ENCODE data around the gene ANKRD13C. TPM values are rescaled to one million over a fixed set of nuclear protein-coding genes. Genes with fewer than 3 reads are reported as not detected.

The ANKRD13C gene
- total RNA-seq, 1 donor from 2014 or later: 21.9 TPM

DNA sequence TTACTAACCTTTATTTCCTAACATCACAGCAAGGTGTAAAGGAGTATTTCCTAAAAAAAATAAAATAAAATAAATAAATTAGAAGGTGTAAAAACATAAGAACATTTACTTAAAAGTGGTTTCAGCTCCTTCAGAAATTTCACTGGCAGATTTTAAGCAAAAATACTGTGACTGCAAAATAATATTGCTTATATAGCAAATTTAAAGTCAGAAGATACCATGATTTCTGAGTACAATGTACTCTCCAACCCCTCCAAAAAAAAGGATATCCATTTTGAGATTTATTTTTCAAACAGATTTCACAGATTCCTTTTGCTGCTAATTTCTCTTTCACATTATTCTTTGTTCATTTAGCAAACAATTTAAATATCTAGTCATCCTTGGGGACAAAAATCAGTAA, 18.5 kb downstream of the ANKRD13C start:
- TF ChIP-seq, protein P1, sequence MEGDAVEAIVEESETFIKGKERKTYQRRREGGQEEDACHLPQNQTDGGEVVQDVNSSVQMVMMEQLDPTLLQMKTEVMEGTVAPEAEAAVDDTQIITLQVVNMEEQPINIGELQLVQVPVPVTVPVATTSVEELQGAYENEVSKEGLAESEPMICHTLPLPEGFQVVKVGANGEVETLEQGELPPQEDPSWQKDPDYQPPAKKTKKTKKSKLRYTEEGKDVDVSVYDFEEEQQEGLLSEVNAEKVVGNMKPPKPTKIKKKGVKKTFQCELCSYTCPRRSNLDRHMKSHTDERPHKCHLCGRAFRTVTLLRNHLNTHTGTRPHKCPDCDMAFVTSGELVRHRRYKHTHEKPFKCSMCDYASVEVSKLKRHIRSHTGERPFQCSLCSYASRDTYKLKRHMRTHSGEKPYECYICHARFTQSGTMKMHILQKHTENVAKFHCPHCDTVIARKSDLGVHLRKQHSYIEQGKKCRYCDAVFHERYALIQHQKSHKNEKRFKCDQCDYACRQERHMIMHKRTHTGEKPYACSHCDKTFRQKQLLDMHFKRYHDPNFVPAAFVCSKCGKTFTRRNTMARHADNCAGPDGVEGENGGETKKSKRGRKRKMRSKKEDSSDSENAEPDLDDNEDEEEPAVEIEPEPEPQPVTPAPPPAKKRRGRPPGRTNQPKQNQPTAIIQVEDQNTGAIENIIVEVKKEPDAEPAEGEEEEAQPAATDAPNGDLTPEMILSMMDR (conservative IDR thresholded peaks at IDR 0.05): no peak
- Mint-ChIP-seq H3K4me1 (ENCODE audit: unreplicated experiment) (no peaks in the 10 kb centered on the region), H3K27ac (no peak overlapping the region), H3K36me3 (peaks cover 14% of the 10 kb centered on the region), H3K9me3 (no peaks in the 10 kb centered on the region), H3K4me3 (no peak overlapping the region), H3K27me3 (no peaks in the 10 kb centered on the region)
- no peak for DNase-seq (ENCODE audit: extremely low spot score, unreplicated experiment)

DNA sequence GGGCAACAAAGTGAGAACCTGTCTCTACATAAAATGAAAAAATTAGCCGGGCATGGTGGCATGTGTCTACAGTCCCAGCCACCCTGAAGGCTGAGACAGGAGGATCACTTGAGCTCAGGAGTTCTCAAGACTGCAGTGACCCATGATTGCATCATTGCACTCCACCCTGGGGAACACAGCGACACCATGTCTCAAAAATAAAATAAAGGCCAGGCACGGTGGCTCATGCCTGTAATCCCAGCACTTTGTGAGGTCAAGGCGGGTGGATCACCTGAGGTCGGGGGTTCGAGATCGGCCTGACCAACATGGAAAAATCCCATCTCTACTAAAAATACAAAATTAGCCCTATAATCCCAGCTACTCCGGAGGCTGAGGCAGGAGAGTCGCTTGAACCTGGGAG, 20.1 kb downstream of the ANKRD13C start:
- no peak for DNase-seq (ENCODE audit: extremely low spot score, unreplicated experiment)
- no peaks in the 10 kb centered on the region for H3K4me1 Mint-ChIP-seq (ENCODE audit: unreplicated experiment)
- TF ChIP-seq, protein P1 (conservative IDR thresholded peaks at IDR 0.05): no peak
- H3K27me3 Mint-ChIP-seq: no peaks in the 10 kb centered on the region
- peaks cover 12% of the 10 kb centered on the region for H3K36me3 Mint-ChIP-seq
- H3K4me3 Mint-ChIP-seq: no peak overlapping the region
- no peaks in the 10 kb centered on the region for H3K9me3 Mint-ChIP-seq
- H3K27ac Mint-ChIP-seq: no peak overlapping the region

GRCh38 chr1:70333245-70333644, 21.3 kb downstream of the ANKRD13C start:
- Mint-ChIP-seq H3K36me3 (peaks cover 12% of the 10 kb centered on the region), H3K4me3 (no peak overlapping the region), H3K27me3 (no peaks in the 10 kb centered on the region), H3K27ac (no peak overlapping the region), H3K9me3 (no peaks in the 10 kb centered on the region), H3K4me1 (ENCODE audit: unreplicated experiment) (no peaks in the 10 kb centered on the region)
- DNase-seq (ENCODE audit: extremely low spot score, unreplicated experiment): no peak
- TF ChIP-seq, protein P1 (conservative IDR thresholded peaks at IDR 0.05): no peak

GRCh38 chr1:70331962-70332361, 22.6 kb downstream of the ANKRD13C start:
- no peaks in the 10 kb centered on the region for H3K27me3 Mint-ChIP-seq
- H3K4me3 Mint-ChIP-seq: no peak overlapping the region
- H3K27ac Mint-ChIP-seq: no peak overlapping the region
- DNase-seq (ENCODE audit: extremely low spot score, unreplicated experiment): no peak
- no peaks in the 10 kb centered on the region for H3K9me3 Mint-ChIP-seq
- no peaks in the 10 kb centered on the region for H3K4me1 Mint-ChIP-seq (ENCODE audit: unreplicated experiment)
- TF ChIP-seq, protein P1 (conservative IDR thresholded peaks at IDR 0.05): no peak
- peaks cover 8% of the 10 kb centered on the region for H3K36me3 Mint-ChIP-seq

DNA sequence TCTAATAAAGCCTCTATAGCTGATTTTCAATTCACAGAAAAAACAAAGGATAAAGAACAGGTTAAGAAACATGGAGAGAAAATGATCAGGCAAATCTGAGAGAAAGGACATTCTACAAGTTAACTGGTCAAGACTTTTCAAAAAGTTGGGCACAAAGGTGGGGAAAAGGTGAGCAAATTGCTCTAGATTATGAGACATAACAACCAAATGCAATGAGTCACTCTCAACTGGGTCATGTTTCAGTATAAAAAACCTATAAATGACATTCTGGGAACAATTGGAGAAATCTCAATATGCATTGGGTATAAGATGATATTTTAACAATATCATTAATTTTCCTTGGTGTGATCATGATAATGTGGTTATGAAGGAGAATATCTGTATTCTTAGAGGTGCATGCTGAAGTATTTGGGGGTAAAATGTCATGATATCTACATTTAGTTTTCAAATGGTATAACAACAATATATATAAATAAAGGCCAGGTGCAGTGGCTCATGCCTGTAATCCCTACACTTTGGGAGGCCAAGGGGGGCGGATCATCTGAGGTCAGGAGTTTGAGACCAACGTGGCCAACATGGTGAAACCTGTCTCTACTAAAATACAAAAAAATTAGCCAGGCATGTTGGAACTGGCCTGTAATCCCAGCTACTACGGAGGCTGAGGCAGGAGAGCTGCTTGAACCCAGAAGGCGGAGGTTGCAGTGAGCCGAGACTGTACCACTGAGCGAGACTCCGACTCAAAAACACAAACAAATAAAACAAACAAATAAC, 27.0 kb downstream of the ANKRD13C start:
- H3K4me3 Mint-ChIP-seq: no peak overlapping the region
- no peaks in the 10 kb centered on the region for H3K4me1 Mint-ChIP-seq (ENCODE audit: unreplicated experiment)
- no peak overlapping the region for H3K27ac Mint-ChIP-seq
- H3K36me3 Mint-ChIP-seq: peaks cover 7% of the 10 kb centered on the region
- TF ChIP-seq, protein P1 (conservative IDR thresholded peaks at IDR 0.05): no peak
- H3K27me3 Mint-ChIP-seq: no peaks in the 10 kb centered on the region
- no peak for DNase-seq (ENCODE audit: extremely low spot score, unreplicated experiment)
- H3K9me3 Mint-ChIP-seq: no peaks in the 10 kb centered on the region
